ENCODE results near the gene TGFBR2. TPM values are rescaled to one million over a fixed set of nuclear protein-coding genes. Genes with fewer than 3 reads are reported as not detected.
"Not testable (repeated sequence)": the region's sequence is repeated elsewhere in the genome, so short reads cannot be mapped to it uniquely, and the experiment has no call there.

The TGFBR2 gene
- total RNA-seq, 1 donor from 2014 or later: 25.7 TPM

DNA sequence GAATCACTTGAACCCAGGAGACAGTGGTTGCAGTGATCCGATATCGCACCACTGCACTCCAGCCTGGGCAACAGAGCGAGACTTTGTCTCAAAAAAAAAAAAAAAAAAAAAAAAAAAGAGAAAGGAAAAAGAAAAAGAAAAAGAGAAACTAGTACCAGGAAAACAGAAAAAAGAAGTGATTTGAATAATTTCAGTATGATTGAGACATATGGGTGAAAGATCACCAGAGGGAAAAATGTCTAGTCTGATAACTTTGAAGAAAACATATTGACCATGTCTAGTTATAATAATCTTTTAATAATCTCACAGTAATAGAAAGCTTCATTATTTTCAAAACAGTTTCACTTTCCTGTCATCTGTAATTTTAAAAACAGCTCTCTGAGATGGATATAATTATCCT lies 16.4 kb downstream of the TGFBR2 start:
- DNase-seq (ENCODE audit: low spot score): no peak
- Mint-ChIP-seq H3K4me1 (ENCODE audit: low read depth) (peaks cover 28% of the 10 kb centered on the region), H3K36me3 (ENCODE audit: low read depth) (no peaks in the 10 kb centered on the region), H3K9me3 (ENCODE audit: low read depth) (no peaks in the 10 kb centered on the region), H3K4me3 (ENCODE audit: unreplicated experiment) (no peak overlapping the region), H3K27ac (ENCODE audit: unreplicated experiment) (no peak overlapping the region), H3K27me3 (ENCODE audit: low read depth) (no peaks in the 10 kb centered on the region)
- TF ChIP-seq, protein P1, sequence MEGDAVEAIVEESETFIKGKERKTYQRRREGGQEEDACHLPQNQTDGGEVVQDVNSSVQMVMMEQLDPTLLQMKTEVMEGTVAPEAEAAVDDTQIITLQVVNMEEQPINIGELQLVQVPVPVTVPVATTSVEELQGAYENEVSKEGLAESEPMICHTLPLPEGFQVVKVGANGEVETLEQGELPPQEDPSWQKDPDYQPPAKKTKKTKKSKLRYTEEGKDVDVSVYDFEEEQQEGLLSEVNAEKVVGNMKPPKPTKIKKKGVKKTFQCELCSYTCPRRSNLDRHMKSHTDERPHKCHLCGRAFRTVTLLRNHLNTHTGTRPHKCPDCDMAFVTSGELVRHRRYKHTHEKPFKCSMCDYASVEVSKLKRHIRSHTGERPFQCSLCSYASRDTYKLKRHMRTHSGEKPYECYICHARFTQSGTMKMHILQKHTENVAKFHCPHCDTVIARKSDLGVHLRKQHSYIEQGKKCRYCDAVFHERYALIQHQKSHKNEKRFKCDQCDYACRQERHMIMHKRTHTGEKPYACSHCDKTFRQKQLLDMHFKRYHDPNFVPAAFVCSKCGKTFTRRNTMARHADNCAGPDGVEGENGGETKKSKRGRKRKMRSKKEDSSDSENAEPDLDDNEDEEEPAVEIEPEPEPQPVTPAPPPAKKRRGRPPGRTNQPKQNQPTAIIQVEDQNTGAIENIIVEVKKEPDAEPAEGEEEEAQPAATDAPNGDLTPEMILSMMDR (IDR thresholded peaks at IDR 0.05): no peak

DNA sequence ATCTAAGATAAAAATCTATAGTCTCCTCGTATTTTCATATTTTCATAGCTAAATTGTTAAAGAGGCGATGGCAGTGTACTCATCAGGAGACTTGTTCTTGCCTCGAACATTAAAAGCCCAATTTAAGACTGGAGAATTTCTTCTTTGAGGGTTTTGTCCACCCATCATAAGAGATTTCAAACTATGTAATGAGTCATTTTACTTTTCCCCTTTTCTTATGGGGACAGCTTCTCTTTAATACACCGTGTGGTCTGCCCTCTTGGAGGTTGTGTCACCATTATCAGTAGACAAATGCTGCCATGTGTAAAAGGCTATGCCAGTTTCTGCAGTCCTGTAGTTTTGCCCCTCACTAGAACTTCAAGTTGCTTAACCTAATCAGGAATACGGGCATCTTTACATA lies 16.9 kb downstream of the TGFBR2 start:
- TF ChIP-seq, protein P1 (IDR thresholded peaks at IDR 0.05): no peak
- Mint-ChIP-seq H3K4me3 (ENCODE audit: unreplicated experiment) (no peak overlapping the region), H3K36me3 (ENCODE audit: low read depth) (no peaks in the 10 kb centered on the region), H3K9me3 (ENCODE audit: low read depth) (no peaks in the 10 kb centered on the region), H3K4me1 (ENCODE audit: low read depth) (peaks cover 28% of the 10 kb centered on the region), H3K27ac (ENCODE audit: unreplicated experiment) (no peak overlapping the region), H3K27me3 (ENCODE audit: low read depth) (no peaks in the 10 kb centered on the region)
- no peak for DNase-seq (ENCODE audit: low spot score)

DNA sequence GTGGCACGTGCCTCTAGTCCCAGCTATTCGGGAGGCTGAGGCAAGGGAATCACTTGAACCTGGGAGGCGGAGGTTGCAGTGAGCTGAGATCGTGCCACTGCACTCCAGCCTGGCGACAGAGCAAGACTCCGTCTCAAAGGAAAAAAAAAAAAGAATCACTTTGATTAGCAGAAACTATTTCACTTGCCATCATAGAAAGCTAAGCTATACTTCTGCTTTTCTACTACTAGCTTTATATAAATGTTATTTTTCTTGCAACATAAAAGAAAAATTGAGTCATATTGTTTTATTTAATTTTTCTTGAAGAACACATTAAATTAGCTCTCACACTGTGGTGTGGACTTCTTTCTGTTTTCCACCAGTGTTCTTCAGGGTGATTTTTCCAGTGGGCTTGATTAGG lies 18.1 kb downstream of the TGFBR2 start:
- H3K36me3 Mint-ChIP-seq (ENCODE audit: low read depth); DNase-seq (ENCODE audit: low spot score); H3K27me3 Mint-ChIP-seq (ENCODE audit: low read depth); H3K4me3 Mint-ChIP-seq (ENCODE audit: unreplicated experiment); H3K27ac Mint-ChIP-seq (ENCODE audit: unreplicated experiment); H3K9me3 Mint-ChIP-seq (ENCODE audit: low read depth): not testable (repeated sequence)
- H3K4me1 Mint-ChIP-seq (ENCODE audit: low read depth): peaks cover 35% of the 10 kb centered on the region

DNA sequence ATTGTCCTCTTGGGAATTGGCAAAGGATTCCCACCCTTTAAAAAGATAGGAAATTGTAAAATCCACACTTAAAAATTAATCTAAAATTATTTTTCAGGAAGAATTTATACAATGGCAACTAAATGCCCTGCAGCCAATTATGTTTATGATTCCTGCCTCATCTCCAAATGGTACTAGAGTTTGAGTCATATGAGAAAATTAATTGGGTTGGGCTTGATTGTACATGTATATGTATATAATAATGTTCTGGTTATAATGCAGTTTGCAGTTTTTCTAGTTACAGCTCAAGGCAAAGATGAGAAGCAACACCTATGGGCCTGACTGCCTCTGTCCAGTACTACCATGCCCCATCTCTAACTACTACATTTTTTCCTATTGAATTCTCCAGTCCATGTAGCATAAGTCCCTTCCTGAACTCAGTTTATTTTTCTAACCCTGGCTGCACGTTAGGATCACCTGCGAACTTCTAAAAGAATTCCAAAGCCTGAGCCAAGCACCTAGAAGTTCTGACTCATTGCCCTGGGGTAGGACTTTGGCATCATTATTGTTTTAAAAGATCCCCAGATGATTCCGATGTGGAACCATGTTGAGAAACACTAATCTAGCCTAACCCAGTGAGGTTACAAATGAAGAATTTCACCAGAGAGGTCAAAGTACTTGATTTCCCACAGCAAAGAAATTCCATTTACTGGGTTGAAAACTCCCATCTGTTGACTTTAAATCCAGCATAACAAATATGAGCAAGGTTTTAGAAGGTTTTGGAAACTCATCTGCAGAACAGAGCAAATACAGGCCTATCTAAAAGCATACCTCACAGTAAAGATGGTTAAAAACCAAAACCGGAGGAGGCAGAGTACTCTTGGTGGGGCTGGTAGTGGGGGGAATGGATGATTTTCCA lies 19.4 kb downstream of the TGFBR2 start:
- TF ChIP-seq, protein P1 (IDR thresholded peaks at IDR 0.05): no peak
- Mint-ChIP-seq H3K4me1 (ENCODE audit: low read depth) (peaks cover 47% of the 10 kb centered on the region), H3K27ac (ENCODE audit: unreplicated experiment) (peak overlapping the region; percentile 18), H3K9me3 (ENCODE audit: low read depth) (no peaks in the 10 kb centered on the region), H3K4me3 (ENCODE audit: unreplicated experiment) (no peak overlapping the region), H3K36me3 (ENCODE audit: low read depth) (no peaks in the 10 kb centered on the region), H3K27me3 (ENCODE audit: low read depth) (no peaks in the 10 kb centered on the region)
- DNase-seq (ENCODE audit: low spot score): no peak

DNA sequence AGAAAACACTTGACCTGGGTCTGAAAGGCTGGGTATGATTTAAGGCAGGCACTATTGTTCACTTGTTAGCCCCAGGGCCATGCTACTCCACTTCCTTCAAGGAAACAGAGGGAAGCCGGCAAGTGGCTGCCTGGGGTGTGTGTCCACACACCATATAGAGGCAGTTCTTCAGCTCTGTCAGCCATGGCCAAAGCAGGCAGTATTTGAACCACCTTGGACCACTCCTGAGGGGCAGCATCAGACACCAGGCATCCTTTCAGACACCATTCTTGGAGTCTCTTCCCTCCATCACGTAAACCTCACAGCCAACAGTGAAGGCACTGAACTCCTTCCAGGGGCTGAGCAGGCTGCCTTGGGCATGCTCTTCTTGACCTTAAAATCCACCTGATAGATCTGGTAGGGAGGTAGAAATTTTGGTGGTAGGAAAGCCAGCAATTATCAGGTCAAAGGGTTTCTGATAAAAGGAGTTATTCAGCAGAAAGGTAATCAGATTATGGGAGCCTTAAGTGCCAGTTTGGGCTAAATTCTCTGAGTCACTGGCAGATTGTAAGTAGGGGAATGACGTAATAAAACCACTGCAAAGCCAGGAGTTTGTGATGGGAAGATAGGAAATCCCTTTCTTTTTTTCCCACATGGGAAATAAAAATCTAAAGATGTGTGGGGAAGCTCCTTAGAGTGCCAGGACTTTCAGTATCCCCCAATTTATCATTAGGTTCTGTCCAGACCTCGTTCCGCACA lies 20.2 kb downstream of the TGFBR2 start:
- Mint-ChIP-seq H3K36me3 (ENCODE audit: low read depth) (no peaks in the 10 kb centered on the region), H3K9me3 (ENCODE audit: low read depth) (no peaks in the 10 kb centered on the region), H3K27ac (ENCODE audit: unreplicated experiment) (no peak overlapping the region), H3K4me1 (ENCODE audit: low read depth) (peaks cover 50% of the 10 kb centered on the region), H3K27me3 (ENCODE audit: low read depth) (no peaks in the 10 kb centered on the region), H3K4me3 (ENCODE audit: unreplicated experiment) (no peak overlapping the region)
- TF ChIP-seq, protein P1 (IDR thresholded peaks at IDR 0.05): no peak
- DNase-seq (ENCODE audit: low spot score): no peak

Data from chondrocyte (in vitro differentiated cells).